Smooth muscle cell of the brain vasculature (primary cell): Measurements from ENCODE around the gene ADAM10.

ENCODE experiments used
- DNase-seq: peaks from one replicate; pipeline ENCODE4 v3.0.0-alpha.2; 2012; ENCODE audit warnings: low read depth, low spot score

The ADAM10 gene

GRCh38 chr15:58717357-58717756 lies 32.1 kb downstream of the ADAM10 start:
- DNase-seq, result no peak

GRCh38 chr15:58716027-58716426 lies 33.5 kb downstream of the ADAM10 start:
- DNase-seq, result no peak

GRCh38 chr15:58715266-58715917 lies 34.1 kb downstream of the ADAM10 start:
- DNase-seq, result no peak

- no peak for DNase-seq
Measured at GRCh38 chr15:58710701-58711100, 38.8 kb downstream of the ADAM10 start.

GRCh38 chr15:58707397-58707796 lies 42.1 kb downstream of the ADAM10 start:
- no peak for DNase-seq

GRCh38 chr15:58705105-58705504 lies 44.4 kb downstream of the ADAM10 start:
- DNase-seq, result no peak

- DNase-seq, result no peak
Measured at GRCh38 chr15:58704155-58704865, 45.2 kb downstream of the ADAM10 start.

GRCh38 chr15:58703610-58704009 lies 45.9 kb downstream of the ADAM10 start:
- DNase-seq, result no peak

GRCh38 chr15:58702233-58702632 lies 47.3 kb downstream of the ADAM10 start:
- no peak for DNase-seq

GRCh38 chr15:58701376-58701775 lies 48.1 kb downstream of the ADAM10 start:
- no peak for DNase-seq

GRCh38 chr15:58699769-58700168 lies 49.7 kb downstream of the ADAM10 start:
- no peak for DNase-seq

GRCh38 chr15:58698887-58699641 lies 50.4 kb downstream of the ADAM10 start:
- no peak for DNase-seq

- no peak for DNase-seq
Measured at GRCh38 chr15:58697220-58697619, 52.3 kb downstream of the ADAM10 start.

GRCh38 chr15:58696738-58697137 lies 52.8 kb downstream of the ADAM10 start:
- DNase-seq, result no peak

GRCh38 chr15:58694641-58695398 lies 54.7 kb downstream of the ADAM10 start:
- no peak for DNase-seq

- DNase-seq, result no peak
Measured at GRCh38 chr15:58690703-58691102, 58.8 kb downstream of the ADAM10 start.

GRCh38 chr15:58689646-58690045 lies 59.9 kb downstream of the ADAM10 start:
- DNase-seq, result no peak

- DNase-seq, result no peak
Measured at GRCh38 chr15:58686286-58686685, 63.2 kb downstream of the ADAM10 start.

- no peak for DNase-seq
Measured at GRCh38 chr15:58684751-58685150, 64.8 kb downstream of the ADAM10 start.

GRCh38 chr15:58684036-58684710 lies 65.3 kb downstream of the ADAM10 start:
- DNase-seq, result no peak

GRCh38 chr15:58682234-58682633 lies 67.3 kb downstream of the ADAM10 start:
- no peak for DNase-seq
